K562 treated with DMSO at 1 percent for 24 hours (cell line): Measurements from ENCODE around the gene ZNF175. TPM values are rescaled to one million over a fixed set of nuclear protein-coding genes. Genes with fewer than 3 reads are reported as not detected.

Source experiments
- total RNA-seq: library from RNA; unstranded; fragments of 300-600 nt; gene quantifications from 2 replicates; pipeline ENCODE4 v1.2.3, GENCODE V29; 2022; ENCODE audit warnings: low read depth; ENCODE audit not compliant: insufficient read depth

Gene ZNF175
- total RNA-seq: 8.8 and 11.4 TPM in 2 replicates

DNA sequence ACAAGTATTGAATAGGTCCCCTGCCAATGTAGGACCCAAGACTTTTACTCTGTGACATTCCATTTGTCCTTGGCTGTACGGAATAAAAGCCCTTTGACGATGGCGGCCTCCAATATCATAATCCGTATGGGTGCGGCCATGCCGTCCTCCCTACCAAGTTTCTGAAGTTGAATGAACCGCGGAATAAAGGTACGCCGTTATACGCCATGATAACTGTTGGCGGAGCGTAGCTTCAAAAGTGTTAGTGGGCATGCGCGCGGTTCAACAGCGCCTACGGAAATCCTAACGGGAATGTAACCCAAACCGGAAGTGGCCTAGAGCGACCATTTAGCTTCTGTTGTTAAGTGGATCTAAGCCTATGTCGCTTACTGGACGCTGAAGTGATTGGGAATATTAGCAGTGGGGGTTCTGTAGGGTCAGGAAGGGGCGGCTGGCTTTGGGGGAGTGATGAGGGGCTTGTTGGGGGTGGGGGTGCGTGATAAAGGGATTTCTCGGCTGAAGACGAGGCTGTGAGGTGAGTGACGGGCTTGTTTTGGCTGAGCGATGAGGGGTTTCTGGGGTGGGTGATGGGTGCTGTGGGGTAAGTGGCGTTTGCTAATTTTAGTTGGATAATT, at the start of gene ZNF175:
ZNF175 (plus strand) TSS at position 322 of the 614 bp plus-strand sequence. CDS start 2,047 bp downstream, outside the sequence.

DNA sequence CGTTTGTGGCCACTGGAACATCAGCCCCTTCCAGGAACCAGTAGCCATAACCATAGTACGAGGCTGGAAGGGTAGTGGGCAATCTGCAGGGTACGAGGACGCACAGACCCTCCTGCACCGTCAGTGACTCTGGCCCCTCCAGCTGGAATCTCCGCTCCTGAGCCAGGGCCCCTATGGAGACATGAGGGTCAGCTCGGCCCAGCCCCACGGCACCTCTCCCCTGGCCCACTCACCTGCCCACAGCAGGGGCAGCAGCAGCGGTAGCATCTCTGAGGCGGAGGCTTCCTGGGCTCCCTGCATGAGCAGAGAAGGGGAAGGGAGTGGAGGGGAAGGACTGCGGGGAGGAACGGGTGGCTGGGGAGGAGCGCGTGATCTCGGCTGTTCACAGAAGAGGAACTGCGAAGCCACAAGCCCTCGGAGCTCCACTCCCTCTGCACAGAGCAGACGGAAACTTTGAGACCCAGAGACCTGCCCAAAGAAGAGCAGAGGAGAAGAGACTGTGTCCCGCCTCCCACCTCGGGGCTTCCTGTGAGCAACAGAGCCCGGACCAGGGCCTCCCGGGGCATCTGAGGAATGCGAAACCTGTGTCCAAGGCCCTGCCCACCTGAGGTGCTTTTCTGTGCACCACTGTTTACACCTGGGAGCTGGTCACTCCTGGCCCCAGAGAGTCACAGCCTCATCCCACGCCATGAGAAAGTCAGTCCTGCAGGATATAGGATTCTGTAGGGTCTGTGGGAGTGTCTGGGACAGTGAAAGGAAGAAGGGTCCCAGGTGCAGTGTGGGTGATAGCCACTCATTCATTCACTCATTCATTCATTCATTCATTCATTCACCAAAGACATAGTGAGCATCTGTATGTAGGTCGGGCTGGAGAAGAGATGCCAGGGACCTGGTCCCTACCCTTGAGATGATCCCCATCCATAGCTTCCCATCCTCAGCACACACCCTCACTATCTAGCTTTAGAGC, 39.5 kb upstream of the ZNF175 start, which contains the start of gene SIGLEC6:
SIGLEC6 (minus strand) TSS at position 322 of the 967 bp plus-strand sequence; CDS start at position 300, 22 bp downstream.

DNA sequence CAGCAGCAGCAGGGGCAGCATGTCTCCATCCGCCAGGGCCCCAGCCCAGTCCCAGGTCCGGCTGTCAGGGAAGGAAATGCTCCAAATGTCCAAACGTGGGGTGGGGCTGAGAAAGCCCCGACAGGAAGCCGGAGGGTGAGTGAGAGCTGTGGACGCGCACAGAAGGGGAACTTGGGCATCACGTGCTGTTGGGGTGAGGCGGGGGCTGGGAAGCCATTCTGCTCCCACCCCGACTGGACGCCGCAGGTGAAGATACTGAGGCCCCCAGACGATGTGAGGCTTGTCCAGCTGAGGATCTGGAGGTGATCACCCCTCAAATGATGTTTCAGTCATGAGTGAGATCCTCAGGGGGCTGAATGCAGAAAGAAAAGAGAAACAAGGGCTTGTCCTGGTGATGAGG, 59.2 kb downstream of the ZNF175 start, which contains the start of gene SIGLEC5:
SIGLEC5 (minus strand) TSS at position 87 of the 400 bp plus-strand sequence; CDS start at position 21, 66 bp downstream.

Other genes with a start within 250 kb of the ZNF175 start
- 11.0 and 11.2 TPM in 2 replicates for gene VSIG10L, start 229.1 kb upstream of the ZNF175 start, total RNA-seq
- 300 and 330 TPM in 2 replicates for gene ETFB, start 204.9 kb upstream of the ZNF175 start, total RNA-seq
- gene CLDND2, start 202.3 kb upstream of the ZNF175 start, total RNA-seq: not detected in 2 replicates
- gene NKG7, start 198.6 kb upstream of the ZNF175 start, total RNA-seq: 1.1 TPM in 1 of 2 replicates, not detected in the other
- not detected in 2 replicates for gene LIM2, start 183.3 kb upstream of the ZNF175 start, total RNA-seq
- 3.5 and 4.6 TPM in 2 replicates for gene C19orf84, start 180.7 kb upstream of the ZNF175 start, total RNA-seq
- gene SIGLEC10, start 153.6 kb upstream of the ZNF175 start, total RNA-seq: 0.34 and 1.2 TPM in 2 replicates
- 0.27 and 0.51 TPM in 2 replicates for gene SIGLEC8, start 112.8 kb upstream of the ZNF175 start, total RNA-seq
- not detected in 2 replicates for gene CEACAM18, start 92.7 kb upstream of the ZNF175 start, total RNA-seq
- gene SIGLEC12, start 69.5 kb upstream of the ZNF175 start, total RNA-seq: 2.7 and 3.1 TPM in 2 replicates
- gene SIGLEC6, start 39.6 kb upstream of the ZNF175 start, total RNA-seq: 21.0 and 23.9 TPM in 2 replicates
- 0.45 TPM in 1 of 2 replicates, not detected in the other for gene SIGLEC5, start 59.1 kb downstream of the ZNF175 start, total RNA-seq
- gene SIGLEC14, start 75.5 kb downstream of the ZNF175 start, total RNA-seq: 0.49 and 0.56 TPM in 2 replicates
- 11.1 and 29.9 TPM in 2 replicates for gene SPACA6, start 122.0 kb downstream of the ZNF175 start, total RNA-seq
- gene HAS1, start 152.7 kb downstream of the ZNF175 start, total RNA-seq: not detected in 2 replicates
- 0.50 and 0.93 TPM in 2 replicates for gene FPR1, start 180.6 kb downstream of the ZNF175 start, total RNA-seq
- 1.2 TPM in 1 of 2 replicates, not detected in the other for gene FPR2, start 189.9 kb downstream of the ZNF175 start, total RNA-seq
- 0.31 and 0.46 TPM in 2 replicates for gene FPR3, start 223.9 kb downstream of the ZNF175 start, total RNA-seq